Spleen (tissue), 11 donors: ENCODE results near the gene MCC. TPM values are rescaled to one million over a fixed set of nuclear protein-coding genes. Genes with fewer than 3 reads are reported as not detected.

Experiments
- DNase-seq: peaks from one replicate; pipeline ENCODE4 v3.0.0-alpha.2; 2020
- H3K27ac ChIP-seq, 8 donors: fragments of 200-600 bp; sonication (generic) in 7 of 8; 1 replicate in 4 of 8; 2 replicates in 4 of 8; pipeline versions ENCODE4 v1.5.0 to v1.8.0; 2016 to 2021; ENCODE audit warnings: inconsistent platforms in 4 of 8, mild to moderate bottlenecking in 4 of 8, moderate library complexity in 1 of 8
- H3K27me3 ChIP-seq, 7 donors: fragments of 200-600 bp; sonication (generic) in 6 of 7; replicated peaks in 1 of 7; 1 replicate in 4 of 7; 2 replicates in 3 of 7; pipeline versions ENCODE4 v1.5.0 to v1.8.0; 2016 to 2021; ENCODE audit warnings: inconsistent platforms in 3 of 7, mild to moderate bottlenecking in 1 of 7
- H3K36me3 ChIP-seq, 6 donors: fragments of 200-600 bp; sonication (generic) in 5 of 6; 1 replicate in 4 of 6; 2 replicates in 2 of 6; pipeline versions ENCODE4 v1.5.0 to v1.8.0; 2016 to 2021; ENCODE audit warnings: inconsistent platforms in 2 of 6
- H3K4me1 ChIP-seq, 6 donors: fragments of 200-600 bp; sonication (generic) in 5 of 6; 1 replicate in 3 of 6; 2 replicates in 3 of 6; pipeline versions ENCODE4 v1.5.0 to v1.8.0; 2016 to 2021; ENCODE audit warnings: inconsistent platforms in 3 of 6
- H3K4me3 ChIP-seq, 8 donors: fragments of 200-600 bp; sonication (generic) in 7 of 8; 1 replicate in 4 of 8; 2 replicates in 4 of 8; pipeline versions ENCODE4 v1.5.0 to v1.8.0; 2016 to 2021; ENCODE audit warnings: inconsistent platforms in 4 of 8, mild to moderate bottlenecking in 4 of 8, moderate library complexity in 2 of 8
- H3K9me3 ChIP-seq, 8 donors: fragments of 200-600 bp; sonication (generic) in 7 of 8; 1 replicate in 4 of 8; 2 replicates in 4 of 8; pipeline versions ENCODE4 v1.5.0 to v1.8.0; 2016 to 2021; ENCODE audit warnings: inconsistent platforms in 4 of 8
- POLR2A ChIP-seq, 3 donors: fragments of 450-650 bp; IDR thresholded peaks; one replicate each; pipeline ENCODE4 v1.5.1; 2017; ENCODE audit warnings: antibody characterized with exemption in 3 of 3, mild to moderate bottlenecking in 1 of 3
- POLR2AphosphoS5 ChIP-seq, 3 donors: sonication (generic); formaldehyde crosslinking; IDR thresholded peaks; one replicate each; pipeline ENCODE4 v1.5.1; 2017; ENCODE audit warnings: antibody characterized with exemption in 3 of 3
- WGBS, 5 donors: extraction: QIAGEN DNeasy Blood & Tissue Kit in 3 of 5; methylation state at CpG; one replicate each; pipeline versions ENCODE4 v1.1.5 to v1.1.7; 2013 to 2018; 5-methylcytosine and 5-hydroxymethylcytosine counted together
- intact Hi-C: fragments of 100-400 bp; cut with DNase I; formaldehyde crosslinking; loops from one replicate; pipeline ENCODE4 v1.15.0; 2023; ENCODE audit warnings: low total_unique reads
- polyA plus RNA-seq, 3 donors: library from polyadenylated mRNA; stranded (reverse); fragments of 200-250 nt; gene quantifications; one replicate each; pipeline ENCODE4 v1.2.1, GENCODE V29; 2013
- total RNA-seq, 7 donors: library from RNA; depleted of rRNA in 3 of 7; stranded (reverse); fragments of >200 nt in 3 of 7; fragmentation: NEBNext Ultra II Directional in 4 of 7; extraction: Animal tissue kit (Norgen Biotek cat#: 25700) in 4 of 7; gene quantifications; one replicate each; pipeline versions ENCODE4 v1.1.0 to v1.2.1, GENCODE V29; 2016 to 2021
- TF ChIP-seq, protein P1 (sequence below), 11 experiments: fragments of 200-600 bp in 7 of 11; fragments of 450-650 bp in 4 of 11; sonication (generic) in 4 of 11; IDR thresholded peaks in 8 of 11; conservative IDR thresholded peaks in 3 of 11; 1 replicate in 7 of 11; 2 replicates in 4 of 11; pipeline versions ENCODE4 v1.4.0 to v1.8.0; 2016 to 2021; ENCODE audit warnings: antibody characterized with exemption in 11 of 11, inconsistent platforms in 4 of 11, mild to moderate bottlenecking in 1 of 11
- donor health status: healthy with polysubstance abuse.
- donor health status: DM: no; HTN: no; CAD: no; lungs with moderate emphysema.
- donor health status: DM: no; HTN: no; CAD: no.
- donor health status: Bipolar disorder and iron deficiency.
- donor health status: healthy.
- donor health status: DM: no; HTN: no; CAD: no.
- donor health status: DM: yes; HTN: yes; CAD: no.

The MCC gene
- total and polyA plus RNA-seq, 10 donors = 1.3 to 32.8 (median 15.8) TPM

DNA sequence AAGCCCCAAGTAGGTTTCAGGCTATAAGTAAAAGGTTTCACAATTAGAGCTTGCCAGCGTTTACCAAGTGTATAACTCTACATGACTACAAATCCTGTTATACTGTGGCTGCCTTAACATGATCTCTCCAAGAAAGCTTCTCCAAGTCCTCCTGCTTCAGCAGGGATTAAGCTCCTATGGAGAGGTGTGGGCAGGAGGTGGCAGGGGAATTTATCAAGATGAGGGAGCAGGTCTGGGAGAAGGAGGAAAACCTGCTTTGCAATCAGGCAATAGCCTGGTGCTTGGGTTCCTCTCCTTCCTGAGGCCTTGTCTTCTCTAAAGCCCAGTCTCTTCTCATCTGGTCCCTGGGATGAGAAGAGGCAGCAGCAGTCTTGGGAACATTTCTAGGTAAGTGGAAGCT lies 188.7 kb downstream of the MCC start:
- DNase-seq = no peak
- H3K4me3 ChIP-seq = no peak overlapping the region
- 86 to 100% (median 91%) methylated on average over 1 of the region's 1 CpG for WGBS, 5 donors
- peaks cover 0 to 28% (median 0%) of the 10 kb centered on the region in 7 donors for H3K27me3 ChIP-seq
- no peaks in the 10 kb centered on the region for H3K36me3 ChIP-seq
- intact Hi-C loops = no loop called here
- TF ChIP-seq, protein P1, sequence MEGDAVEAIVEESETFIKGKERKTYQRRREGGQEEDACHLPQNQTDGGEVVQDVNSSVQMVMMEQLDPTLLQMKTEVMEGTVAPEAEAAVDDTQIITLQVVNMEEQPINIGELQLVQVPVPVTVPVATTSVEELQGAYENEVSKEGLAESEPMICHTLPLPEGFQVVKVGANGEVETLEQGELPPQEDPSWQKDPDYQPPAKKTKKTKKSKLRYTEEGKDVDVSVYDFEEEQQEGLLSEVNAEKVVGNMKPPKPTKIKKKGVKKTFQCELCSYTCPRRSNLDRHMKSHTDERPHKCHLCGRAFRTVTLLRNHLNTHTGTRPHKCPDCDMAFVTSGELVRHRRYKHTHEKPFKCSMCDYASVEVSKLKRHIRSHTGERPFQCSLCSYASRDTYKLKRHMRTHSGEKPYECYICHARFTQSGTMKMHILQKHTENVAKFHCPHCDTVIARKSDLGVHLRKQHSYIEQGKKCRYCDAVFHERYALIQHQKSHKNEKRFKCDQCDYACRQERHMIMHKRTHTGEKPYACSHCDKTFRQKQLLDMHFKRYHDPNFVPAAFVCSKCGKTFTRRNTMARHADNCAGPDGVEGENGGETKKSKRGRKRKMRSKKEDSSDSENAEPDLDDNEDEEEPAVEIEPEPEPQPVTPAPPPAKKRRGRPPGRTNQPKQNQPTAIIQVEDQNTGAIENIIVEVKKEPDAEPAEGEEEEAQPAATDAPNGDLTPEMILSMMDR (IDR thresholded peaks at IDR 0.05 in 8 of 11, conservative IDR thresholded peaks at IDR 0.05 in 3 of 11) = no peak
- no peak for TF ChIP-seq POLR2A (IDR thresholded peaks at IDR 0.05)
- TF ChIP-seq POLR2AphosphoS5 (IDR thresholded peaks at IDR 0.05) = no peak
- no peaks in the 10 kb centered on the region for H3K9me3 ChIP-seq
- peaks cover 0 to 14% (median 6%) of the 10 kb centered on the region in 6 donors for H3K4me1 ChIP-seq
- H3K27ac ChIP-seq = no peak overlapping the region

DNA sequence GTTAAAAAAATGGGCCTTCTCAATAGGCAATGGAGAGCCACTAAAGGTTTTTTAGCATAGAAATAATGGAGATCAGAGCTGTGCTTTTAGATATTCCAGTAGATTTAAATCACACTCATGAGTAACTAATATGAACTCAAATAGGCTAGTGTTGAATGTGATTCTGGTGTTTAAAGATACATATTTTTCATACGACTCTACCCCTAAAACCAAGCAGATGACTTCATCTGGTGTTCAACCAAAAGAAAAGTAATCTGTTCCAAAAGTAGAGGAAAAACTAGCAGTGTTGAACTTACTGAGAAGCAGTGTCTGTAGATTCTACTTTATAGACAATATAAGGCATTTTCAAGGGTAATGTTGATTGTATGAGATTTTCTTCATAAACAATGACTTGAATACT lies 191.6 kb downstream of the MCC start:
- 85 to 97% (median 86%) methylated on average over 1 of the region's 1 CpG for WGBS, 5 donors
- Histone ChIP-seq H3K4me1 (peaks cover 0 to 41% (median 18%) of the 10 kb centered on the region in 6 donors), H3K9me3 (no peaks in the 10 kb centered on the region), H3K27me3 (peaks cover 0 to 57% (median 0%) of the 10 kb centered on the region in 7 donors), H3K27ac (no peak overlapping the region), H3K4me3 (no peak overlapping the region), H3K36me3 (no peaks in the 10 kb centered on the region)
- intact Hi-C loops = no loop called here
- no peak for DNase-seq
- TF ChIP-seq POLR2AphosphoS5 (IDR thresholded peaks at IDR 0.05) (no peak), POLR2A (IDR thresholded peaks at IDR 0.05) (no peak)
- TF ChIP-seq, protein P1 (IDR thresholded peaks at IDR 0.05 in 8 of 11, conservative IDR thresholded peaks at IDR 0.05 in 3 of 11) = no peak

- peaks cover 0 to 64% (median 0%) of the 10 kb centered on the region in 7 donors for H3K27me3 ChIP-seq
- no peaks in the 10 kb centered on the region for H3K36me3 ChIP-seq
- peak overlapping the region in 5 of 8 donors; percentile 80 to 86 (median 84) for H3K27ac ChIP-seq
- no peak for TF ChIP-seq POLR2AphosphoS5 (IDR thresholded peaks at IDR 0.05)
- TF ChIP-seq, protein P1 (IDR thresholded peaks at IDR 0.05 in 8 of 11, conservative IDR thresholded peaks at IDR 0.05 in 3 of 11) = no peak
- TF ChIP-seq POLR2A (IDR thresholded peaks at IDR 0.05) = no peak
- peak overlapping the region; percentile 65 to 95 (median 74) for H3K4me3 ChIP-seq
- WGBS, 5 donors = 3 to 6% (median 5%) methylated on average over 8 of the region's 8 CpGs
- no peak for DNase-seq
- no peaks in the 10 kb centered on the region for H3K9me3 ChIP-seq
- intact Hi-C loops = no loop called here
- H3K4me1 ChIP-seq = peaks cover 0 to 41% (median 18%) of the 10 kb centered on the region in 6 donors
Observed at GRCh38 chr5:113295111-113295539, 193.1 kb downstream of the MCC start.

- intact Hi-C loops = no loop called here
- 0 to 2% (median 1%) methylated on average over 19 to 60 of the region's 60 CpGs for WGBS, 5 donors
- Histone ChIP-seq H3K4me3 (peak overlapping the region; percentile 65 to 95 (median 74)), H3K4me1 (peaks cover 0 to 41% (median 18%) of the 10 kb centered on the region in 6 donors), H3K9me3 (peaks cover 0 to 1% (median 0%) of the 10 kb centered on the region in 8 donors), H3K27me3 (peaks cover 0 to 64% (median 0%) of the 10 kb centered on the region in 7 donors), H3K27ac (peak overlapping the region; percentile 70 to 86 (median 82)), H3K36me3 (no peaks in the 10 kb centered on the region)
- peak; percentile 92 for DNase-seq
- TF ChIP-seq POLR2AphosphoS5 (IDR thresholded peaks at IDR 0.05) = peak; percentile 83 to 94 (median 93)
- peak in 1 of 3 donors; percentile 75 for TF ChIP-seq POLR2A (IDR thresholded peaks at IDR 0.05)
- TF ChIP-seq, protein P1 (IDR thresholded peaks at IDR 0.05 in 8 of 11, conservative IDR thresholded peaks at IDR 0.05 in 3 of 11) = no peak
Observed at GRCh38 chr5:113294311-113295110, 193.7 kb downstream of the MCC start.
